GM19240 (cell line): ENCODE results near the gene ZNF273.
"Not testable (repeated sequence)": the region's sequence is repeated elsewhere in the genome, so short reads cannot be mapped to it uniquely, and the experiment has no call there.

Experiments
- DNase-seq: peaks from one replicate; pipeline ENCODE4 v3.0.0; 2011; ENCODE audit warnings: low spot score; ENCODE audit not compliant: insufficient read length

Gene ZNF273

GRCh38 chr7:64888901-64889685 lies 14.0 kb upstream of the ZNF273 start:
- no peak for DNase-seq

- DNase-seq = no peak
These were observed 13.3 kb upstream of the ZNF273 start for GRCh38 chr7:64889686-64890162.

- not testable (repeated sequence) for DNase-seq
These were observed 12.8 kb upstream of the ZNF273 start for GRCh38 chr7:64890273-64890672.

- DNase-seq = no peak
These were observed 12.2 kb upstream of the ZNF273 start for GRCh38 chr7:64890761-64891362.

DNA sequence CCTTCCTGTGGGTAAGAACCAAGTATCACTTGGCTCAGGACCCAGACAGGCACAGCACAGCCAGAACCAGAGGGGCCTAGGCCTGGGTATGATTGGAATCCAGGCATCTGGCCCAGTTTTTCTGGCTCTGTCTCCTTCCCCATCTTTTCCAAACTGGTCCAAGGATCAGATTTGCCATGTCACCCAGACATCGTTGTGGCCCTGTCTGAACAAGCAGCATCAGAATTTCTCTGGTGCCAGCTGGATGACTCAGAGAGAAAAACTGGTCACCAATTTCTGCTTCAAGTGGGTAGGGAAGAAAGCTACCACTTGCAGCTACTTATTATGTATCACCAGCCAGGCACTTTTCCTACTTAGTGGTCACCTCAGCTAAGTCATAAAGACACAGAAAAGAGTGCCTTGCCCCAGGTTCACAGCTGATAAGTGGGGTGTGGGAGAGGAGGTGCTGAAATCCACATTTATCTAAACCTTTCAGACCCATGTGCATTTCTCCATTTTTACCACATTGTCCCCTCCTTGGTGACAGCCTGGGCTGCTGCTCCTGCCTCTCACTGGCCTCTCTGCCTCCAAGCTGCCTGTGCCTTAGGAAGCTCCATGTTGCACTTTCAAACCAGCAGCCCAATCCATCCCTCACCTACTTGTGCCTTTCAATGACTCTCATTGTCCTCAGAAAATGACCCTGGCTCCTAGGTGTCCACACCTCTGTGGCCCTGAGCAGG lies 11.6 kb upstream of the ZNF273 start:
- not testable (repeated sequence) for DNase-seq

DNA sequence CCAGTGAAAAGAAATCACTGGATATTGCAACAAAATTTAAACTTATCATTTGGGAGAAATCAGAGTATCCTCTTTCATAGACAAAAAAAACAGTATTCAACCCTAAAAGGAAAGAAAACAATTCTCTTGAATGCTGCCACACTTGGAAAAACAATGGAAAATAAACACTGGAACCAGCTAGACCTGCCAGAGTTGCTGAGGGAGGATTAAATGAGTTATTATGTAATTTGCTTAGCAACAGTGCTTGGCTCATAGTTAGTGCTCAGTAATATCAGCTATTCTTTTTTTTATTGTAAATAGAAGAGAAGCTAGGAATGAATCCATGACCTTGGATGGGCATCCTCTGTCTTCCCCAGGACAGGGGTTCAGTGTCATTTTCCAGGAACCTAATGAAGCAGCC lies 11.0 kb upstream of the ZNF273 start:
- no peak for DNase-seq

DNA sequence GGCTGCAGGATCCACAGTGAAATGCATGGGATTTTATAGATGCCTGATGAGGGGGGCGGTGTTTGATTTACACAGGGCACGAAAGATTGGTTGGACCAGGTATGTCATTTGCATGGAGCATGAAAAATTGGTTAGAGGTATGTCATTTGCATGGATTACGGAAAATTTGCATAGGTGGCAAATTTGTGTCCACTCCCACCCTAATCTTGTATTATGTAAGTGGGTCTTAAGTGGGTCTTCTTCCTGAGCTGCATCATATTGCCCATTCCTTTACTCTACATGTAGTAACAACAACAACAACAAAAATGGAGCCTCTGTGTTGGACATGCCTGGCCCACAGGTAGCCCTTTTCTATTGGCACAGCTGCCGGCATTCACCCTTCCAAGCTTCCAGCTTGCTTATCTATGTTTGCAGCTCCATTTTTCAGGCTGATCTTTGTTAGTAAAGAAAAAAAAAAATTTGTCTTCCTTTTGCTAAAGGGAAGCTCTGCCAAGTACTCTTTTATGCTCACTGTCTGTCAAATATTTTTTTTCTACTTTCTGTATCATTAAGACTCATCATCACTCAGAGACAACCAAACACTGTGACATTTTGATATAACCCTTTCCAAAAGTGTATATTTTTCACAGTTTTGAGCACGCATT lies 10.3 kb upstream of the ZNF273 start:
- no peak for DNase-seq

DNA sequence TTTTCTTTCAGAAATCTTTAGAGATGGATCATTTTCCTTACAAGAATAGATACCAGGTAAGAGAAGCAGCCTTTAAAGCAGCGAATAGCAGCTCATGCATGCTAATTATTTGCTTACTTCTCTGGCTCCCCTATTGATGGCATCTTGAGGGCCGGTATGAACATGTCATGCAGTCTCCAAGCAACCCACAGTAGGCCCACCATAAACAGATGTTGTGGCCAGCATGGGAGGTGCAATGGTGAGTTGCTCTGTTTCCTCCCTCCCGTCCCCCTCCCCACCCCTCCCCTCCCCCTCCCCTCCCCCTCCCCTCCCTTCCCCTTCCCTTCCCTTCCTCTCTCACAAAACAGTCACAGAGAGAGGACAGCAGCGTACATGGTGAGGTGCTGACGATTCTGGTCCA lies 9.7 kb upstream of the ZNF273 start:
- DNase-seq = no peak

DNA sequence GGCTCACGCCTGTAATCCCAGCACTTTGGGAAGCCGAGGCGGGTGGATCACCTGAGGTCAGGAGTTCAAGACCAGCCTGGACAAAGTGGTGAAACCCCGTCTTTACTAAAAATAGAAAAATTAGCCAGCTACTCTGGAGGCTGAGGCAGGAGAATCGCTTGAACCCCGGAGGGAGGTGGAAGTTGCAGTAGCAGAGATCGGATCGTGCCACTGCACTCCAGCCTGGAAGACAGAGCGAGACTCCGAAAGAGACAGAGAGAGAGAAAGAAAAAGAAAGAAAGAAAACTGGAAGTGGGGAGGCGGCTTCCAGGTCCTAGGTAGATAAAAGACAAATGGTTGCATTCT lies 640 bp upstream of the ZNF273 start:
- DNase-seq = not testable (repeated sequence)

- no peak for DNase-seq
These were observed 935 bp downstream of the ZNF273 start for GRCh38 chr7:64904008-64904407.

DNA sequence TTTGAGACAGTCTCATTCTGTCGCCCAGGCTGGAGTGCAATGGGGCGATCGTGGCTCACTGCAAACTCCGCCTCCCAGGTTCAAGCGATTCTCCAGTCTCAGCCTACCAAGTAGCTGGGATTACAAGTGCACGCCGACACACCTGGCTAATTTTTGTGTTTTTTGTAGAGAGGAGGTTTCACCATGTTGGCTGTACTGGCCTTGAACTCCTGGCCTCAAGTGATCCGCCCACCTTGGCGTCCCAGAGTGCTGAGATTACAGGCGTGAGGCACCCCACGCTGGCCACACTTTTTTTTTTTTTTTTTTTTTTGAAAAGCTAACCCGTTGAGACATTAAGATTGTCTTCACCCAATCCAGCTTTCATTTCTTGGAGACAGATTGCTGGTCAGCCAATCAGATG lies 2.1 kb downstream of the ZNF273 start:
- DNase-seq = no peak

DNA sequence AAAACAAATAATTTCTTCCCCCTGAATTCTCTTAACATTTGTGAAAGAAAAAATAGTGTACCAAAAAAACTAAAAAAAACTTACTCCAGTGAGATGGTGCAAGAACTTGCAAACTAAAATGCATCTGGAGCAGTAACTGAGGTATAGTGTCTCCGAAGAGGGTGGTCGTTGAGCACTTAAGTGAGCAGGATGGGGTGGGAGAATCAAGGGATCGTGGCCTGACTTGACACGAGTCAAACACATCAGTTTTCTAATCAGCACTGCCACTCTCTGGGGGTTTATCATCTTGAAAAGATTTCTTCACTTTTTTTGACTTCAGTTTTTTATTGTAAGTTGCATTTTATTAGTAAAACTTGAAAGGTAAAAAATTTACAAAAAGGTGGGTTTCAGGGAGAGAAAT lies 2.5 kb downstream of the ZNF273 start:
- DNase-seq = no peak

DNA sequence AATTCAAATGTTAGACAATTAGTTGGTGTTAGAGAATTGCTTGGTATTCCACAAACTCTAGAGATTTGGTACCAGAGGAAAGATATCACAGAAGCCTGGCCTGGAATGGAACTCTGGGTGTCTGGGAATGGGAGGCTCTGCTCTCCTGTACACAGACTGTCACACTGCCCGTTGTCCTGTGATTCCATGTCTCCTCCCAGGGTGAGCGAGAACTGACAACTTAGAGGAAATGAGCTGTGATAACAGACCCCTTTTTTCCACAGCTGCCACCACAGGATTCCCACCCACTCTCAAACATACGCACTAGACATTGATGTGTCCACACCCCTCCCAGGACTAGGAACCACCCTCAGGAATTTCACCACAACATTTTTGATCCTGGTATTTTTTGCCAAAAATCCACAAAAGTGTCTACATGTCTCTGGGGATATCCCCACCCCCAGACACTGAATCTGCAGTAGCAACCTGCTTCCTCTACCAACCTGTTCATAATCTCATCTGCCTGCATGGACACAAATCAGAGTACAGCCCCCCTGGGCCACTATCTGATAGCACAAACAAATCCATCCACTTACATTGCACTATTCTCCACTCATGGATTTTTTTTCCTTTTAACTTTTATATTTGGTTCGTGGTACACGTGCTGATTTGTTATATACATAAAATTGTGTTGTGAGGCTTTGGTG lies 4.7 kb downstream of the ZNF273 start:
- DNase-seq = no peak

GRCh38 chr7:64908358-64908757 lies 5.3 kb downstream of the ZNF273 start:
- DNase-seq = no peak

DNA sequence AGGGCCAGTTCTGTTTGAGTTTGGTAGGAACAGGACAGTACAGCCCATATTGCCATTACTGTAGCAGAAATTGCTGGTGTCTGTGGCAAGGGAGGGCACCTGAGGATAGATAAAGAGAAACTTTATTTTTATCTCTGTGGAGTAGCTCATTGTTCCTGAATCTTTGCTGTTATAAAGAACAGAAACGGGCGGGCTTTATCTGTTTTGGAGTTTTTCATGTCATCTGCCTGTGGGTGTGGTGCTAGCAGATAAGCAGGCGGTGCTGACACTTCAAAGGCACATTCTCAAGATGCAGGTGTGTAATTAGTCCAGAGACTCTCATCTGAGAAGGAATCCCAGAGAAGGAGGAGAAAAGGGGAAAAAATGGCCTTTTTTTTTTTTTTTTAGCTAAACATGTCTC lies 11.5 kb downstream of the ZNF273 start:
- DNase-seq = no peak

GRCh38 chr7:64915301-64915700 lies 12.2 kb downstream of the ZNF273 start:
- not testable (repeated sequence) for DNase-seq

DNA sequence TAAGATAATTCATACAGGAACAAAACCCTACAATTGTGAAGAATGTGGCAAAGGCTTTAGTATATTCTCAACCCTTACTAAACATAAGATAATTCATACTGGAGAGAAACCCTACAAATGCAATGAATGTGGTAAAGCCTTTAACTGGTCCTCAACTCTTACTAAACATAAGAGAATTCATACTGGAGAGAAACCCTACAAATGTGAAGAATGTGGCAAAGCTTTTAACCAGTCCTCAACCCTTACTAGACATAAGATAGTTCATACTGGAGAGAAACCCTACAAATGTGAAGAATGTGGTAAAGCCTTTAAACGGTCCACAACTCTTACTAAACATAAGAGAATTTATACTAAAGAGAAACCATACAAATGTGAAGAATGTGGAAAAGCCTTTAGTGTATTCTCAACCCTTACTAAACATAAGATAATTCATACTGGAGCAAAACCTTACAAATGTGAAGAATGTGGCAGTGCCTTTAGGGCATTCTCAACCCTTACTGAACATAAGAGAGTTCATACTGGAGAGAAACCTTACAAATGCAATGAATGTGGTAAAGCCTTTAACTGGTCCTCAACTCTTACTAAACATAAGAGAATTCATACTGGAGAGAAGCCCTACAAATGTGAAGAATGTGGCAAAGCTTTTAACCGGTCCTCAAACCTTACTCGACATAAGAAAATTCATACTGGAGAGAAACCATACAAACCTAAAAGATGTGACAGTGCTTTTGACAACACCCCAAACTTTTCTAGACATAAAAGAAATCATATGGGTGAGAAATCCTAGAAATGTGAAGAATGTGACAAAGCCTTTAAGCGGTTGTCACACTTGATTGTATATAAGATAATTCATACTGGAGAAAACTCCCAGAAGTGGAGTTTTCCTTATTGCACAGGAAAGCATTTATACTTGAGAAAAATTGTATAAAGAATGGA lies 25.4 kb downstream of the ZNF273 start:
- not testable (repeated sequence) for DNase-seq

- DNase-seq = no peak
These were observed 31.4 kb downstream of the ZNF273 start for GRCh38 chr7:64934478-64934877.

GRCh38 chr7:64938540-64938939 lies 35.5 kb downstream of the ZNF273 start:
- DNase-seq = no peak

- not testable (repeated sequence) for DNase-seq
These were observed 36.9 kb downstream of the ZNF273 start for GRCh38 chr7:64940021-64940420.
